Activated CD4-positive, alpha-beta T cell treated with anti-CD3 and anti-CD28 coated beads, Interleukin-2, Interleukin-4, amounts not matched to agents 100 ng/mL and 50 ng/mL, durations not matched to agents 16 hours and 8 hours (primary cell): ENCODE measurements around the gene CMTM4.
A peak's percentile ranks its signal among the peaks of the same experiment; 100 is the strongest.
"Not testable (repeated sequence)": the region's sequence is repeated elsewhere in the genome, so short reads cannot be mapped to it uniquely, and the experiment has no call there.

Experiments used
- DNase-seq: peaks from one replicate; pipeline ENCODE4 v3.0.0-alpha.2; 2020; ENCODE audit warnings: low spot score

The CMTM4 gene

GRCh38 chr16:66592814-66593213 lies 103.7 kb downstream of the CMTM4 start:
- no peak for DNase-seq

DNA sequence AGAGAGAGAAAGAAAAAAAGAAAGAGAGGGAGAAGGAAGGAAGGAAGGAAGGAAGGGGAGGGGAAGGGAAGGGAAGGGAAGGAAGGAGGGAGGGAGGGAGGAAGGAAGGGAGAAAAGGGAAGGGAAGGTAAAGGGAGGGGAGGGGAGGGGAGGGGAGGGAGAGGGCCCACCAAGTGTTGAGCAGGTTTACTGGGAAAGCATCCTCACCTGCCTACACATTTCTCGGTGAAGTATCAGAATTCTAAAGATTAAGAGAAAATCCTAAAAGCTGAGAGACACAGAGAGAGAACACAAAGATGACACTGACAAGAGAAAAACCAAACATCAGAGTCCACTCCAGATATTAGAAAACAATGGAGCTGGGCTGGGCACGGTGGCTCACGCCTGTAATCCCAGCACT lies 104.3 kb downstream of the CMTM4 start:
- no peak for DNase-seq

- DNase-seq: no peak
Observed at GRCh38 chr16:66591018-66591417, 105.5 kb downstream of the CMTM4 start.

GRCh38 chr16:66590322-66590721 lies 106.2 kb downstream of the CMTM4 start:
- peak; percentile 57 for DNase-seq

DNA sequence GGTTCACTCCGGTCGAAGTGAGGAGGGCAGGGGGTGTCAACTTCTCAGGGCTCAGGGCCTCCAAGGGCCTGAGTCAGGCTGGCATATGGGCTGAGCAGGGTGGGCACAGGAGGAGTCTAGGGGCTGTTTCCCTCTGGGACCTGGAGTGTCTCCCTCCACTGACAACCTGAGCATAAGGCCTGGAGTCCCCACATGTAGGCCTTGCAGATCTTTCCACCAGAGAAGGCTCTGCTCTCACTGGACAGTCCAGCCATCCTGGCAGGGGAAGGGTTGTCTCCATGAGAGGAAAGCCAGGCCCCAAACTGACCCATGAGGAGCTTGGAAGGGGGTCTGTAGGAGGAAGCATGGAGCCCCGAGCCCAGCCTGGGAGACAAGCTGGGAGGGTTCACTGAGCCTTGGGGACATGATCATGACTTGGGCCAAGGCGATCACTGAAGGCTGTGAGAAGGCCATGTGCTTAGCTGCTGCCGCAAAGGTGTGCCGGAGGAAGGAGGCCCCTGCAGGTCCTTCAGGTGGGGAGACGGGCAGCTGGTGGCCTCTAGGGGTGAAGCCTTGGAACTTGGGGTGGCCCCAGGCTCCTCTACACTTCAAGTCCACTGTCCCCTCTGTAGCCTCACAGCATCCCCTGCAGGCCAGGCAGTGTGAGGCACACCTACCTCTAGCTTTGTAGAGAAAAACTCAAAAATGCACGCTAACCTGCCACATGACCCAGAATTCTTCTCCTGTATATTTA lies 107.4 kb downstream of the CMTM4 start:
- DNase-seq: peak; percentile 72

DNA sequence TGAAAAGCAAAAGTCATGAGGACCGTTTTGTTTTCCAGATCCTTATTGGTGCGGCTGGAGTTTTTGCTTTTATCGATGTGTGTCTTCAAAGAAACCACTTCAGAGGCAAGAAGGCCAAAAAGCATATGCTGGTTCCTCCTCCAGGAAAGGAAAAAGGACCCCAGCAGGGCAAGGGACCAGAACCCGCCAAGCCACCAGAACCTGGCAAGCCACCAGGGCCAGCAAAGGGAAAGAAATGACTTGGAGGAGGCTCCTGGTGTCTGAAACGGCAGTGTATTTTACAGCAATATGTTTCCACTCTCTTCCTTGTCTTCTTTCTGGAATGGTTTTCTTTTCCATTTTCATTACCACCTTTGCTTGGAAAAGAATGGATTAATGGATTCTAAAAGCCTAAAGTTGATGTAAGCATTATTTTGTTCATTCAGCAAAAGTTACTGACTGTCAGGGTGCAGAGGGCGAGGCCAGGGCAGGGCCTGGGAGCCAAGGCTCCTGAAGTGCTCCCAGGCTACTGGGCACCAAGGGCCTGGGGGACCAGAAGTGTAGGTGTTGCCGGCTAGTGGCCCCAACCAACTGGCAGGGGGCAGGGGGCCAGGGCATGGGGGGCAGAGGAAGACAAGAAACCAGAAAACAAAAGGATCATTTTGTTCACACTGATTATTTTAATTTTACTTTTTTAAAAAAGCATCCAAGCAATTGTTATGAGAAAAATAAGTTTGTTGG lies 108.5 kb downstream of the CMTM4 start:
- no peak for DNase-seq

GRCh38 chr16:66585481-66586239 lies 110.9 kb downstream of the CMTM4 start:
- no peak for DNase-seq

DNA sequence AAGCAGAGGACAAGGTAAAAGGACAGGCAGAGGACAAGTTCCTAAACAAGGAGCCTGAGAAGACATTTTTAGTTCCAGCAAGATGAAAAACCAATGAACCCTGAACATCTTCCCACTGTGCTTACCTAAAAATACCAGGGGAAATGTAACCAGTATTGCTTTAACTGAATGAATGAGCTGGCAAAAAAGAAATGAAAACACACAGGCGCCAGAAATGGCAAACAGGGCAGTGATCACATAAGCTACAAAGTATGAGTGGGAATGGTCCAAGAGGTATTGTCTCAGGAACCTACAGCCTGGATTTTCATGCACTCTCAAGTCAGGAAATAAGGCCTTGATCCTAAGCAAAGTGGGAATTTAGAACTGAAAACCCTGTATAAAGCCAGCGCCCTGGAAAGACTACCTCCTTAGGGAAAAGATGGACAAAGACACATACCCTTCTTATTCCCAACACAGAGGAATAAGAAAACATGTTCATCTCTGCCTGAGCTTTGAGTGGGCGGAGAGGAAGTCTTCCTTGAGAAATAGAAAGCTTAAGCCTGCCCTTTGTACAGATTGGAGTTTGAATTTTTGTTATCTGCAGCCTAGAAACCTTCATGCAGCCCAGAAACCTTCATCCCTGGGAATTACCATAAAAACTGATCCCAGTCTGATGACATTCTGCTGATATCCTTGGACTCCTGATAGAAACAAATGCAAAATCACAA lies 115.1 kb downstream of the CMTM4 start:
- no peak for DNase-seq

DNA sequence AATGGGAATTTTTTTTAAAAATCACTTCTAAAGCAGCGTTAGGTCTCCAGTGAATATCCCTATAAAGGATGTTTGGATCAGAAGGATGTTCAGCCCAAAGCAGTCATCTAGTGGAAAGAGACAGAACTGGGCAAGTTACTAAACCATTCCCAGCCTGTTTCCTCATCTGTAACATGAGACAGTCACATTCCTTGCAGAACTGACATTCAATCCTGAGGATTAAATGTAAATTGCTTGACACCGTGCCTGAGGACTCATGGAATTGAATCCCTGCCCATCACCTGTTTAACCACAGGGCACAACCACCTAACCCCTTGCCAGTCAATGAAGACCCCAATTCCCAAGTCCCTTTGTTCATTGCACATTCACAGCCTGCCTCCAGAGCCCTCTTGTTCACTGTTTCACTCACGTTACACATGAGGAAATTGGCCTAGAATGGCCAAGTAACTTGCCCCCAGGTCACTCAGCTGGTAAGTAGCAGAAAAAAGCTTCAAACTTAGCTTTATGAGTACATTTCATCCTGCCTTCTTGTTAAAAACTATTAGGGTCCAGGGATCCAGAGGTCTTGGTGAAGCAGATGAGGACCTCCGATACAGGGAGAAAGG lies 115.8 kb downstream of the CMTM4 start:
- no peak for DNase-seq

DNA sequence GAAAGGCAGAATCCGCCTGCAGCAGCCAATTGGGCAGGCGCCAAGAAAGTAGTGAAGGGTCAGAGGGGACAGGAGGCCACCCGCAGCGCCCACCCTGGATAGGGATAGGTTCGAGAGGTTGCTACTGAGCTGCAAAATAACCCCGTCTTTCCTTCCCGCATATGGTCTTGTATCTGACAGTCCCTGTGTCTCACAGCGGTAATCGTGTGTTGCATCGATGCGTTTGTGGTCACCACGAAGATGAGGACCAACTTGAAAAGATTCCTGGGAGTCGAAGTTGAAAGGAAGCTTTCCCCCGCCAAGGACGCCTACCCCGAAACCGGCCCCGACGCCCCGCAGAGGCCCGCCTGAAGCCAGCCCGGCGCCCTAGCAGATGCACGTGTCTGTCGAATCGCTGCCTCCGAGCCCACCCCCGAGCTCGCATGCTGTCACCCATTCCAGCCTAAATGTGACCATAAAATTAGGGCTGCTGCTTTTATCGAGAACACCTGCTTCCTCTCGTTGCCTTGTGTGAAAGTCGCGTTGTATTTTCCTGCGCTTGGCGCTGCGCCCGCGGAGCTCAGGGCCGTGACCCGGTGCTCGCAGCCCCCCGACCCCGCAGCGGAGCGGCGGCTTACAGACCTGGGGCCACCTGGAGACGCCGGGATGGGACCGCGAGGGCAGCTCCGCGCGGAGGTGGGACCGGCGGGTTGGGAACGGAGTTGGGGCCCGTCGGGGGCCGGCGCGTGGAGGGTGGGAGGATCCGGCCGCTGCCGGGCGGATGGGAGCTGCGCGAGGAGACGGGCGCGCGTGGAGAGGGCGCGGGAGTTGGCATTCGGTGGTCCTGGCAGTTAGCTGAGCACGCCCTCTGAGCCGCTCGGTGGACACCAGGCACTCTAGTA lies 117.7 kb downstream of the CMTM4 start, which contains the start of gene CMTM2:
Gene CMTM2, plus strand, starts transcription at position 813 of the 881 bp plus-strand sequence. CDS start 145 bp downstream, outside the sequence.
- DNase-seq: no peak

DNA sequence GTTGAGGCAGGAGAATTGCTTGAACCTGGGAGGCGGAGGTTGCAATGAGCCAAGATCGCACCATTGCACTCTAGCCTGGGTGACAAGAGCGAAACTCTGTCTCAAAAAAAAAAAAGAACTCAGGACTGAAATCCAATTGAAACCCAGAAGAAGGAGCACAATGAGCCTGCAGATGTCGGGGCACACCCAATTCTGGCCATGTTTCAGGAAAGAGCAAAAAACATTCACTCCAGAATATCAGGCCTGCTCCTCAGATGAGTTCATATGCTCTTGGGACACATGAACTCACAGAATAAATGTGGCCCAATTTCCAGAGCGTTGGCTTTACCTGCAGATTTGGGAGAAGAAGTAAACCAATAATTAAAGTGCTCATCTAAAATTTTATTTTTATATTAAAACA lies 120.2 kb downstream of the CMTM4 start:
- DNase-seq: no peak

DNA sequence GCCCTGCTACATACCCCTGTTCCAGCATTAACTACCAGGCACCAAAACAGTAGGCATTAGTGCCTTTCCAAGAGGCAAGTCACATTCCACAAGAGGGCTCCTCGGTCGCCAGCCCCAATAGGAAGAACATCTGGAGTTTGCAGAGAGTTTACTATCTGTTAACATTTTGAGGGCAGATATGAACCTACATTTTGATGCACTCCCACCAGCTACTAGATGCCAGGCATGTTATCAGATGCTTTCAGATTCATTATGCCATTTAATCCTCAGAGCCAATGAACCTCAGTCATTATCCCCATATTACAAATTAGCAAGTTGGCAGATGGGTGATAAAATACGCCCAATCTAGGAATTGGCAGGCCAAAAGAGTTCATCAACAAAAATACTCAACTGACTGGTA lies 121.5 kb downstream of the CMTM4 start:
- no peak for DNase-seq

DNA sequence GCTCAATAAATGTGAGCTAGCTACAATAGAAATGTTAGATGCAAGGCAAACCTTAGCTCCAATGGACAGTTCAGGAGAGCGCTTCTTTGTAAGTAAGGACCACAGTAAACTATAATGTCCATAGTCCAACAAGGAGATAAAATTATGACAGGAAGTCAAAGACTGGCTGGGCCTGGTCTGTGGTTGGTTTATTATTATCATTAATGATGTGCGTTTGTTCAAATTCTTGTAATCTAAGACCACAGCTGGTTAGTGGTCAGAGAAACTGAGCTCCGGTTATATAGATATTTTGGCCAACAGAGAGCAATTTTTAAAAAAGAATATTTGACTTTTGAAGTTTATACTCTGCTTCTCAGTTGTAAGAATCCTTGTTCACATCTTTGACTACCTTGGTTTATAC lies 122.0 kb downstream of the CMTM4 start:
- DNase-seq: no peak

DNA sequence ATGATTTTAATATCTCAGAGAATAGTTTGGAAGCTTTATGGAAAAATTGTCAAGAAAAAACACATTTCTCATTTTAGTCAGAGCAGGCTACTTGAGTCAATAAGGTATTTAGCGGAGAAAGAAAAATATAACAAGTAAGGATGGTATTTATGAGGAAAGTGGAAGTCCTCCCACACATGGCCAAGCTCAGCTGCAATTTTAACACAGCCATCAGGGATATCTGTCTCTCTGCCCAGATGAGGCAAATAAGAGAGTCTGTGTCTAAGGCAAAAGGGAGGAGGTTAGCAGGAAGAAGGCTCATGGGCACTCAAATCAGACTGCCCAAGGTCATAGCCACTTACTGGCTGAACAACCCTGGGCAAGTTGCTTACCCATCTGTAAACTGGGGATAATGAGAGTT lies 122.5 kb downstream of the CMTM4 start:
- no peak for DNase-seq

- no peak for DNase-seq
Observed at GRCh38 chr16:66572356-66572755, 124.2 kb downstream of the CMTM4 start.

DNA sequence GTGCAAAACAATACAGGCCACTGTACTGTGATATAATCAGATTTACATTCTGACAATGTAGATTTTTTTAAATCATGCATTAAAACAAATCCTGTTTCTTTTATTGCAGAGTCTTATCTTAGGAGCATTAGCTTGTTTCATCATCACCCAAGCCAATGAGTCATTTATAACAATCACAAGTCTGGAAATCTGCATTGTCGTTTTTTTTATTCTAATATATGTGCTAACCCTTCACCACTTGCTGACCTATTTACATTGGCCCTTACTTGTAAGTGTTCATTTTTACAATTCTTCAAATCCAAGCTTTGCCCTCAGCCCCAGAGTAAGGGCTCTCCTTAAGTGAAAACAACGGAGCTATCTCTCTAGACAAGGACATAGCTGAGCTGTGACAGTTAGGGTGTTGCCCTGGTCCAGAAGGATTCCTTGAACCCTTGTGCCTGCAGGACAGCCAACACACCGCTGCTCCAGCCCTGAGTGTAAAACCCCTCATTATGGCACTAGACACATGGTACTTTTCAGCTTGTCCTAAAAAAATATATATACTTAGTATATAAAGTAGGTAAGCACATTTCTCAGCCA lies 126.6 kb downstream of the CMTM4 start:
- no peak for DNase-seq

DNA sequence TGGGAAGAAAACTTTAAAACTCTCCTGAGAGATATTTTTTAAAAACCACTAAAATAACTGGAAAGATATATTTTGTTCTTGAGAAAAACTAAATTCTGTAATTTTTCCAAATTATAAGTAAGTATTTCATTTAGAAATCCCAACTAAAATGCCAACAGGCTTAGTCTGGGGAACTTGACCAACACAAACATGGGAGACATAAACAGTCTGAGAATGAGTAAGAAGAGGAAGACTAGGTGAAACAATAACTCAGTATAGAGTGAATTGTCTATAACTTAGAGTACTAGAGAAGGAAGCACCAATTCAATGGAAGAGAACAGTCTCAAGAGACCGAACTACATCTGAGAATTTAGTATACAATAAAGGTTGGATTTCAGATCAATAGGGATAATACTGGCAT lies 127.4 kb downstream of the CMTM4 start:
- DNase-seq: no peak

DNA sequence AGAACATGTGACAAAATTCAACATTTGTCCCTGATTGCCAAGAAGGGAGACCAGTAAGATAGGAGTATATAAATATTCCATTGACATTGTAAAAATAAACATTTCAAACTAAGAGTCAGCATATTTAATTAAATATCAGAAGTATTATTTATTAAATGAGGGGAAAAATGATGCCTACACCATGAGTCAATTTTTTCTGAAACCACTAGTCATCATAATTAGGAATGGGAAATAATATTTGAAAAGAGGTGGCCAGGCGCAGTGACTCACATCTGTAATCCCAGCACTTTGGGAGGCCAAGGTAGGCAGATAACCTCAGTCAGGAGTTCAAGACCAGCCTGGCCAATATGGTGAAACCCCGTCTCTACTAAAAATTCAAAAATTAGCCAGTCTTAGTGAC lies 128.2 kb downstream of the CMTM4 start:
- DNase-seq: no peak

- not testable (repeated sequence) for DNase-seq
Observed at GRCh38 chr16:66567270-66567669, 129.3 kb downstream of the CMTM4 start.
